GM12873 (cell line): ENCODE measurements around the gene MIS12.

Experiments
- TF ChIP-seq, protein P1 (sequence below): IDR thresholded peaks from 2 replicates; pipeline ENCODE4 v1.5.1; 2012; ENCODE audit warnings: low read depth, mild to moderate bottlenecking, moderate library complexity, low read length, control low read depth; ENCODE audit not compliant: insufficient read depth; ENCODE audit errors: missing control alignments

The MIS12 gene

DNA sequence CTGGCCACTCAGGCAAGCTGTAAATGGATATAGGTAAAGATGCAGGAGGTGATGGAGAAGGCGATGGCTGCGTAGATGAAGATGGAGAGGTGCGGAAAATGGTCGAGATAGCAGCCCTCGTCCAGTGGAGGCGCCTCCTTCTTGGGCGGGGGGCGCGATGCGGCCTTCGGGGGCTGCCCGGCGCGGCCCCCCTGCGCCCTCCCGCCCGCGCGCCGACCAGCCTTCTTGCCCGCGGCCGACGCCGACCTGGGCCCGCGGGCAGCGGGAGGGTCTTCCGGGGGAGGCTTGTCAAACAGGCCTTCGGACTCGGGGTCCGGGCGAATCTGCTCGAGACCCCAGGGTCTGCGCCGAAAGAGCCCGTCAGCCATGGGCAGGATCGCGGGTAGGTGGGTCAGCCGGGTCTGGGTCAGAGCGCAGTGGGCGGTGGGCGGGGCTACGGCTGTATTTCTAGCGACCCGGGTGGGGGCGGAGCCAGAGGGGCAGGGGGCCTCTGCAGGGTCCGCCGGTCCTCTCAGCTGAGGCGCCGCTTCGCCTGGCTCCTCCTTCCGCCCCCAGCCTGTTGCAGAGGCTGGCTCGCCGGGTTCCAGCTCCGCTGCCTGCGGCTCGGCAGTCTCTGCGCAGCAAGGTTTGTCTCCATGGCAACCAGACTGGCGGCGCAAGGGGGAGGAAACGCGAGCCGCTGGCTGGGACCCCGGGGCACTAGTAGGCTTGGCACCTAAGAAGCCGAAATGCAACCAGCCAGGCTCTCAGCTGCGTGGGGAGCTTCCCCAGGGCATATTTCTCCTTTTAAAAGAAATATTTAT, 14.4 kb downstream of the MIS12 start:
- TF ChIP-seq, protein P1, sequence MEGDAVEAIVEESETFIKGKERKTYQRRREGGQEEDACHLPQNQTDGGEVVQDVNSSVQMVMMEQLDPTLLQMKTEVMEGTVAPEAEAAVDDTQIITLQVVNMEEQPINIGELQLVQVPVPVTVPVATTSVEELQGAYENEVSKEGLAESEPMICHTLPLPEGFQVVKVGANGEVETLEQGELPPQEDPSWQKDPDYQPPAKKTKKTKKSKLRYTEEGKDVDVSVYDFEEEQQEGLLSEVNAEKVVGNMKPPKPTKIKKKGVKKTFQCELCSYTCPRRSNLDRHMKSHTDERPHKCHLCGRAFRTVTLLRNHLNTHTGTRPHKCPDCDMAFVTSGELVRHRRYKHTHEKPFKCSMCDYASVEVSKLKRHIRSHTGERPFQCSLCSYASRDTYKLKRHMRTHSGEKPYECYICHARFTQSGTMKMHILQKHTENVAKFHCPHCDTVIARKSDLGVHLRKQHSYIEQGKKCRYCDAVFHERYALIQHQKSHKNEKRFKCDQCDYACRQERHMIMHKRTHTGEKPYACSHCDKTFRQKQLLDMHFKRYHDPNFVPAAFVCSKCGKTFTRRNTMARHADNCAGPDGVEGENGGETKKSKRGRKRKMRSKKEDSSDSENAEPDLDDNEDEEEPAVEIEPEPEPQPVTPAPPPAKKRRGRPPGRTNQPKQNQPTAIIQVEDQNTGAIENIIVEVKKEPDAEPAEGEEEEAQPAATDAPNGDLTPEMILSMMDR = no peak

DNA sequence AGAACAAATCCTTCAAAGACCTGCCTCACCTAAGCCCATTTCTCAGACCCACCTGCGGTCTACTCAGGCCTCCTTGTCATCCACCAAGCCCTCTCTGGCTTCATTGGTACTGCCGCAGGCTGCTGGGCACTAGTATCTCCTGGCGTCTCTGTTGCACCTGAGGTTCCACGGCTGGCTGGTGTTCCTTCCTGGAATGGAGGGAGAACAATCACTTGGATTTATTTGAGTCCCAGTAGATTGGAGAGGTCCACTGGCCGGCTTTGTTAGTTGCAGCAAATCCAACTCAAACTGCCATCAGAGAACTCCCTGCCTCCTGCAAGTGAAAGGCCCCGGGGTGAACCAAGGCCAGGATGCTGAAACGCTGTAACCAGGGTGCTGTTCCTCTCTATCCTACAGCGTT, 15.3 kb downstream of the MIS12 start:
- TF ChIP-seq, protein P1 = no peak

DNA sequence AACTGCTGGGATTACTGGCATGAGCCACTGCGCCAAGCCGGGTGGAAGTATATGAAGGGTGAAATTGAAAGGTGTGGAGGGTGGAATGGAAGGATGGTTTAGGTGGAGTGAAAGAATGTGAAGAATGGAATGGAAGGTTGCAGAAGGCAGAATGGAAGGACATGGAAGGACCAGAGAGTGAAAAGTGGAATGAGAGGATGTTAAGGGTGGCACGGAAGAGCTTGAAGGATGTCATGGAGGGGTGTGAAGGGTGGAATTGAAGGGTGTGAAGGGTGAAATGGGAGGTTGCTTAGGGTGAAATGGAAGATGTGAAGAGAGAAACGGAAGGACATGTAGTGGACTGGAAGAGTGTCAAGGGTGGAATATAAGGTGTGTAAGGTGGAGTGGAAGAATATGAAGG, 16.2 kb downstream of the MIS12 start:
- TF ChIP-seq, protein P1 = no peak

DNA sequence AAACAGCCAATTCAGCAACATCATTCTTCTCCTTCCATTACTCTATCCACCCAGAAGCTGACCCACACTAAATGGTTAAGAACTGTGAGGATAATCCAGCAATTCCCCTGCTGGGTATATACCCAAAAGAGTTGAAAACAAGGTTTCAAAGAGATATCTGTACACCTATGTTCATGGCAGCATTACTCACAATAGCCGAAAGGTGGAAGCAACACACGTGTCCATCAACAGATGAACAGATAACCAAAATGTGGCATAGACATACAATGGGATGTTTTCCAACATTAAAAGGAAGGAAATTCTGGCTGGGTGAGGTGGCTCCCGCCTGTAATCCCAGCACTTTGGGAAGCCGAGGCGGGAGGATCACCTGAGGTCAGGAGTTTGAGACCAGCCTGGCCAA, 19.9 kb downstream of the MIS12 start:
- TF ChIP-seq, protein P1 = no peak

DNA sequence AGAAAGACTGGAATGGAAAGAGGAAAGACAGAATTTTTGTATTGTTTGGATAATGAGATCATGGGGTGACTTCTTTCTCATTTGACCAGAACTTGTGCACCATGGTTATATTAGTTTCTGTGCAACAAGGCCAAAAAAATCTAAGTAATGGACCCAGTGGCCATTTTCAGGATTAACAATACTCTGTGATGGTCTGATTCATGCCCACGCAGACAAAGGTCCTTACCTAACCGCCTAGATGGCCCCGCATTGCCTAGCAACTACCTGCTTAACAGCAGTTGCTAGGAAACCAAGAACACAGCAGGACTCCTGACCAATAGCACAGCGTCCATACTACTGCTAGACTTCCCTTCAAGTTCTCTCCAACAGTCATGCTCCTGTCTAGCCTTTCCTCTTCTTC, 22.4 kb downstream of the MIS12 start:
- TF ChIP-seq, protein P1 = no peak

DNA sequence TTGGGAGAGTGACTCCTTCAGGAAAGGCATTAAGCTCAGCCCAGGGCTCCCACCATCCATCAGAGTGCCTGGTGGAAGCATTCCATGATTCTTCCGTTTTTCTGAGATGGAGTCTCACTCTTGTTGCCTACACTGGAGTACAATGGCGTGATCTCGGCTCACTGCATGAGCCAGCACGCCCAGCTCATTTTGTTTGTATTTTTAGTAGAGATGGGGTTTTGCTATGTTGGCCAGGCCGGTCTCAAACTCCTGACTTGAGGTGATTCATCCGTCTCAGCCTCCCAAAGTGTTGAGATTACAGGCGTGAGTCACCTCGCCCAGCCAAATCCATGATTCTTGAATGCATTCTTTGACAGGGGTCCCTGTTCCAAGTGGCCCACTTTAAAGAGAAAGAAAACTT, 23.1 kb downstream of the MIS12 start:
- TF ChIP-seq, protein P1 = no peak

DNA sequence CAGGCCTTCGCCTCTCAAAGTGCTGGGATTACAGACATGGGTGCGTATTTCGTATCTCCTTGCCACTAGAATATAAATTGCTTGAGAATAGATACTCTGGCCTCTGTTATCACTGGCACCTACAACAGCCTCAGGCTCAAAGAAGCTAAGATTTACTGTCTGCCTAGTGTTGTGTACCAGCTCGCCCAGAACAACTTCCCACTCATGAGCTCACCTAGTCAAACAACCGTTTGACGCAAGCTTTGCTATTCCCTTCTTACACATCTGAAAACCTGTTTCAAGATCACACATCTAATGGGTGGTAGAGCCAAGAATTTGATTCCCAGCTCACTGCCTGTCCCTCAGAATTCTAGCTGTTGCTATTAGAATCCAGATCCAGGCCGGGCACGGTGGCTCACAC, 24.4 kb downstream of the MIS12 start:
- TF ChIP-seq, protein P1 = no peak
